Measurements from ENCODE around the gene CLEC1B.
A peak's percentile ranks its signal among the peaks of the same experiment; 100 is the strongest.
"Not testable (repeated sequence)": the region's sequence is repeated elsewhere in the genome, so short reads cannot be mapped to it uniquely, and the experiment has no call there.

Gene CLEC1B

GRCh38 chr12:9957834-9958233 is 41.1 kb downstream of the CLEC1B start:
- Mint-ChIP-seq H3K27me3 (ENCODE audit: low read depth) (no peaks in the 10 kb centered on the region), H3K9me3 (no peaks in the 10 kb centered on the region), H3K4me1 (ENCODE audit: low read depth) (peaks cover 41% of the 10 kb centered on the region), H3K27ac (peak overlapping the region; percentile 1), H3K4me3 (peak overlapping the region; percentile 39), H3K36me3 (ENCODE audit: low read depth) (no peaks in the 10 kb centered on the region)

DNA sequence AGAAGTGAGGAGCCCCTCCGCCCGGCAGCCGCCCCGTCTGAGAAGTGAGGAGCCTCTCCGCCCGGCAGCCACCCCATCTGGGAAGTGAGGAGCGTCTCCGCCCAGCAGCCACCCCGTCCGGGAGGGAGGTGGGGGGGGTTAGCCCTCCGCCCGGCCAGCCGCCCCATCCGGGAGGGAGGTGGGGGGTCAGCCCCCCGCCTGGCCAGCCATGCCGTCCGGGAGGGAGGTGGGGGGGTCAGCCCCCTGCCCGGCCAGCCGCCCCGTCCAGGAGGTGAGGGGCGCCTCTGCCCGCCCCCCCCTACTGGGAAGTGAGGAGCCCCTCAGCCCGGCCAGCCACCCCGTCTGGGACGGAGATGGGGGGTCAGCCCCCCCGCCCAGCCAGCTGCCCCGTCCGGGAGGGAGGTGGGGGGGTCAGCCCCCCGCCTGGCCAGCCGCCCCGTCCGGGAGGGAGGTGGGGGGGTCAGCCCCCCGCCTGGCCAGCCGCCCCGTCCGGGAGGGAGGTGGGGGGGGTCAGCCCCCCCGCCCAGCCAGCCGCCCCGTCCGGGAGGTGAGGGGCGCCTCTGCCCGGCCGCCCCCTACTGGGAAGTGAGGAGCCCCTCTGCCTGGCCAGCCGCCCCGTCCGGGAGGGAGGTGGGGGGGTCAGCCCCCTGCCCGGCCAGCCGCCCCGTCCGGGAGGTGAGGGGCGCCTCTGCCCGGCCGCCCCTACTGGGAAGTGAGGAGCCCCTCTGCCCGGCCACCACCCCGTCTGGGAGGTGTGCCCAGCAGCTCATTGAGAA is 45.8 kb downstream of the CLEC1B start:
- not testable (repeated sequence) for H3K4me3 Mint-ChIP-seq; H3K27ac Mint-ChIP-seq; H3K27me3 Mint-ChIP-seq (ENCODE audit: low read depth); H3K9me3 Mint-ChIP-seq; H3K36me3 Mint-ChIP-seq (ENCODE audit: low read depth)
- peaks cover 58% of the 10 kb centered on the region for H3K4me1 Mint-ChIP-seq (ENCODE audit: low read depth)

DNA sequence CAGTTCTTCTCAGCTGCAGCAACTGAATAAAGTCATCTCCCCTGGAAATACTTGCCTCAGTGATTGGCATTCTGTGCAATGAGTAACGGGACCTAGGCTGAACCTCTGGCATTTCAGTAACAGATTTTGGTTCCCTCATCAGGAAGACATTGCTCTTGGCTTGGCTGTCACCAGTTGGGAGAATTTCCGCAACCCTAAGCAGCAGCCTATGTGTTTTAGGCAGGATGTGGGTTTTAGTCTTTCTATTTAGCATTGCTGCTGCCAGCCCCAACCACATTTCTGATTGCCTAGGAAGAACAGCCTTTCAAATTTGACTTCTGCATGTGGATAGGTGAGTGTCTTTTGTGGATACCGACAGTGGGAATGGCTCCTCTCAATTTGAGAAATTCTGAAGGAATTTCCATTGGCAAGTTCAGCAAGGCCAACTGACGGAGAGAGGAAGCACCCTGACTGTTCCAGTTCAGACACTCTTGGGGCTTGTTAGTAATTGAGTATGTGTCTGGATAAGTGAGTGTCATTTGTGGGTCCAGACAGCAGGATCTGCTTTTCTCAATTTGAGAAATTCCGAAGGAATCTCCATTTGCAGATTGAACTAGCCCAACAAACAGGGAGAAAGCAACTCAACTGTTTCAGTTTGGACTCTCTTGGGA is 47.8 kb downstream of the CLEC1B start:
- H3K9me3 Mint-ChIP-seq = no peaks in the 10 kb centered on the region
- H3K27me3 Mint-ChIP-seq (ENCODE audit: low read depth) = no peaks in the 10 kb centered on the region
- H3K27ac Mint-ChIP-seq = peak overlapping the region; percentile 76
- H3K4me1 Mint-ChIP-seq (ENCODE audit: low read depth) = peaks cover 53% of the 10 kb centered on the region
- peak overlapping the region; percentile 70 for H3K4me3 Mint-ChIP-seq
- H3K36me3 Mint-ChIP-seq (ENCODE audit: low read depth) = peaks cover 5% of the 10 kb centered on the region

- no peaks in the 10 kb centered on the region for H3K27me3 Mint-ChIP-seq (ENCODE audit: low read depth)
- peak overlapping the region; percentile 41 for H3K4me3 Mint-ChIP-seq
- peaks cover 50% of the 10 kb centered on the region for H3K4me1 Mint-ChIP-seq (ENCODE audit: low read depth)
- H3K36me3 Mint-ChIP-seq (ENCODE audit: low read depth) = peaks cover 5% of the 10 kb centered on the region
- peak overlapping the region; percentile 77 for H3K27ac Mint-ChIP-seq
- no peaks in the 10 kb centered on the region for H3K9me3 Mint-ChIP-seq
Observed at GRCh38 chr12:9948606-9949296, 50.2 kb downstream of the CLEC1B start.

- no peak overlapping the region for H3K4me3 Mint-ChIP-seq
- peaks cover 54% of the 10 kb centered on the region for H3K4me1 Mint-ChIP-seq (ENCODE audit: low read depth)
- H3K27ac Mint-ChIP-seq = peak overlapping the region; percentile 45
- H3K9me3 Mint-ChIP-seq = no peaks in the 10 kb centered on the region
- H3K36me3 Mint-ChIP-seq (ENCODE audit: low read depth) = peaks cover 5% of the 10 kb centered on the region
- peaks cover 8% of the 10 kb centered on the region for H3K27me3 Mint-ChIP-seq (ENCODE audit: low read depth)
Observed at GRCh38 chr12:9947674-9948073, 51.2 kb downstream of the CLEC1B start.

DNA sequence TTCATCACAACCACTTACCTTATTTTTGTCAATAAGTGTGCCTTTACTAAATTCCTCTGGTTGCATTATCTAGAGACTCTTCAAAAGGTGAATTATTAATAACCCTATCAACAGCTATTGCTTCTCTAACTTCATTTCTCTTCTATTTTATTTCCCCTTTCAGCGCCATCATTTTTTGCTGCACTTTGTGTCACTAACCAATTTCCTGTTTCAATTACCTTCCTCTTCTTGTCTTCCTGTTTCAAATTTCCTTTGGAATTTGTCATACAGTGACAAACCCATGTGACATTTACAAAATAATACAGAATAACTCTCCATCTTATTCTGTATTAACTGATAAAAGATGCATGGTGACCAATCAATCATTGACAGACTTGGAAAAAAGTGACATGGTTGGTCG is 54.5 kb downstream of the CLEC1B start:
- H3K4me3 Mint-ChIP-seq = peak overlapping the region; percentile 7
- peaks cover 43% of the 10 kb centered on the region for H3K4me1 Mint-ChIP-seq (ENCODE audit: low read depth)
- peaks cover 5% of the 10 kb centered on the region for H3K36me3 Mint-ChIP-seq (ENCODE audit: low read depth)
- H3K27ac Mint-ChIP-seq = no peak overlapping the region
- no peaks in the 10 kb centered on the region for H3K9me3 Mint-ChIP-seq
- peaks cover 17% of the 10 kb centered on the region for H3K27me3 Mint-ChIP-seq (ENCODE audit: low read depth)

DNA sequence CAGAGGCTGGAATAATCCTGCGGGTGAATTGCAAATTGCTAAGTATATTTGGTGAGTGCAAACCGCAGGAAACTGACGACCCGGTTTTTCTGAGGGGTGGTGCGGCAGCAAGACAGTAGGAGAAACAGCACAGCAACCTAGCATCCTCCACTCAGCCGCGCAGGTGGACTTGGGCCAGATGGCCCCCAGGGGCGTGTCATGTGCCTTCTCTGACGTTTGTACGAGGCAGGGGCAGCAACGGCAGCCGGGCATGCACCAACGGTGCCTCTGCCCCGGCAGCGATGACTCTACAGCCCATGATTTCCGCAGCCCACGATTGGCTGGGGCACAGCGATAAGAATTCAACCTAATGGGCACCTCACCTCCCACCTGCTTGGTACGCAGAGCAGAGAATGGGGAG is 55.7 kb downstream of the CLEC1B start:
- H3K27ac Mint-ChIP-seq = peak overlapping the region; percentile 62

More for the DNA sequence above, 55.7 kb downstream of the CLEC1B start:
- H3K4me1 Mint-ChIP-seq (ENCODE audit: low read depth) = peaks cover 32% of the 10 kb centered on the region
- H3K27me3 Mint-ChIP-seq (ENCODE audit: low read depth) = peaks cover 17% of the 10 kb centered on the region
- no peaks in the 10 kb centered on the region for H3K9me3 Mint-ChIP-seq
- H3K36me3 Mint-ChIP-seq (ENCODE audit: low read depth) = peaks cover 3% of the 10 kb centered on the region
- H3K4me3 Mint-ChIP-seq = peak overlapping the region; percentile 84

Data from T-helper 1 cell treated with Interleukin-12 subunit alpha and Interleukin-12 subunit beta and Interleukin-4 antibody, amounts not matched to agents 30 μg/mL and 1 μg/mL, for 36 hours (primary cell).